Vagina (tissue), 2 donors: ENCODE data around the gene UNC93A. TPM values are rescaled to one million over a fixed set of nuclear protein-coding genes. Genes with fewer than 3 reads are reported as not detected.

Experiments
- DNase-seq, 2 donors: peaks; one replicate each; pipeline ENCODE4 v3.0.0-alpha.2; 2017; ENCODE audit errors: extremely low spot score in 2 of 2
- H3K27ac ChIP-seq: fragments of 200-600 bp; sonication (generic); one replicate; pipeline ENCODE4 v1.5.1; 2019
- H3K27me3 ChIP-seq: fragments of 200-600 bp; sonication (generic); one replicate; pipeline ENCODE4 v1.5.1; 2019
- H3K36me3 ChIP-seq, 2 donors: fragments of 200-600 bp; sonication (generic); one replicate each; pipeline ENCODE4 v1.5.1; 2017 to 2019
- H3K4me1 ChIP-seq: fragments of 200-600 bp; sonication (generic); one replicate; pipeline ENCODE4 v1.5.1; 2019
- H3K4me3 ChIP-seq, 2 donors: fragments of 200-600 bp; sonication (generic); 1 replicate in 1 of 2; 2 replicates in 1 of 2; pipeline ENCODE4 v1.5.1; 2016 to 2019
- H3K9me3 ChIP-seq: fragments of 200-600 bp; sonication (generic); one replicate; pipeline ENCODE4 v1.5.1; 2019
- CTCF ChIP-seq, 3 experiments: fragments of 450-650 bp in 2 of 3; fragments of 200-600 bp in 1 of 3; sonication (generic) in 1 of 3; IDR thresholded peaks; one replicate each; pipeline ENCODE4 v1.5.1; 2017 to 2019; ENCODE audit warnings: antibody characterized with exemption in 3 of 3, mild to moderate bottlenecking in 2 of 3, moderate library complexity in 2 of 3
- POLR2A ChIP-seq, 2 donors: fragments of 450-650 bp; IDR thresholded peaks; one replicate each; pipeline ENCODE4 v1.6.1; 2017; ENCODE audit warnings: antibody characterized with exemption in 2 of 2, mild to moderate bottlenecking in 2 of 2, moderate library complexity in 2 of 2
- POLR2AphosphoS5 ChIP-seq, 2 donors: sonication (generic); formaldehyde crosslinking; IDR thresholded peaks; one replicate each; pipeline ENCODE4 v1.9.0; 2017; ENCODE audit warnings: antibody characterized with exemption in 2 of 2, mild to moderate bottlenecking in 2 of 2, low read depth in 1 of 2; ENCODE audit not compliant: insufficient read depth in 1 of 2
- intact Hi-C: fragments of 100-400 bp; cut with DNase I; formaldehyde crosslinking; loops from one replicate; pipeline ENCODE4 v1.15.1; 2023
- total RNA-seq: library from RNA; depleted of rRNA; stranded (reverse); fragments of >200 nt; gene quantifications from one replicate; pipeline ENCODE4 v1.2.3, GENCODE V29; 2016

UNC93A gene
- total RNA-seq, 1 donor from 2014 or later = 2.0 TPM

DNA sequence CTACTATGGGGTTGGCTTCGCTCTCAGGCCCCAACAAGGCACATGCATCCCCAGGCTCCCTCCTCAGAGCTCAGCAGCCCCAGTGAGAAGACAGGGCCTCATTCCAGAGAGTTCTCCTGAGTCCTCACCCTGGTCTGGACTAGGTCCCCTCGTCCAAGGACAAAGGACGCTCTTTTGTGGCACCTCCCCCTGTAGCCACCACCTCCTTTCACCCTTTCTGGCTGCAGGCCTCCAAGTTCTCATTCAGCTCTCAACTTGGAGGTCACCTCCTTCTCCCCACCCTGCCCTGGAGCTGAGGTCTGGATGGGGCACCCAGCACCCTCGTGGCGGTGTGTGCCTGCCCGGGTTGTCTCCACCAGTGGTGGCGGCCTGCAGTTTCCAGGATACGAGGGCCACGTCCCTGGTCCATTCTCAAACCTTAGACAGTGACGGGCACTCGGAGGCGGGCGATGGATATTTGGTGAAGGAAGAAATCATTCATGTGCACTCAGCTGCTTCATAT is 2.5 kb downstream of the UNC93A start:
- no peak overlapping the region for H3K27ac ChIP-seq
- DNase-seq = no peak
- TF ChIP-seq CTCF (IDR thresholded peaks at IDR 0.05) = no peak
- no peak for TF ChIP-seq POLR2A (IDR thresholded peaks at IDR 0.05)
- TF ChIP-seq POLR2AphosphoS5 (IDR thresholded peaks at IDR 0.05; ENCODE audit: insufficient read depth in 1 of 2, low read depth in 1 of 2) = no peak
- H3K9me3 ChIP-seq = no peaks in the 10 kb centered on the region
- no peaks in the 10 kb centered on the region for H3K4me1 ChIP-seq
- intact Hi-C loops = no loop called here
- H3K4me3 ChIP-seq = no peak overlapping the region
- H3K36me3 ChIP-seq = no peaks in the 10 kb centered on the region
- H3K27me3 ChIP-seq = no peaks in the 10 kb centered on the region

- H3K4me3 ChIP-seq = no peak overlapping the region
- H3K36me3 ChIP-seq = no peaks in the 10 kb centered on the region
- TF ChIP-seq POLR2AphosphoS5 (IDR thresholded peaks at IDR 0.05; ENCODE audit: insufficient read depth in 1 of 2, low read depth in 1 of 2) (no peak), POLR2A (IDR thresholded peaks at IDR 0.05) (no peak), CTCF (IDR thresholded peaks at IDR 0.05) (no peak)
- no peaks in the 10 kb centered on the region for H3K9me3 ChIP-seq
- no peaks in the 10 kb centered on the region for H3K27me3 ChIP-seq
- DNase-seq = no peak
- H3K4me1 ChIP-seq = no peaks in the 10 kb centered on the region
- intact Hi-C loops = no loop called here
- no peak overlapping the region for H3K27ac ChIP-seq
Measured at GRCh38 chr6:167294241-167294640, 3.1 kb downstream of the UNC93A start.

DNA sequence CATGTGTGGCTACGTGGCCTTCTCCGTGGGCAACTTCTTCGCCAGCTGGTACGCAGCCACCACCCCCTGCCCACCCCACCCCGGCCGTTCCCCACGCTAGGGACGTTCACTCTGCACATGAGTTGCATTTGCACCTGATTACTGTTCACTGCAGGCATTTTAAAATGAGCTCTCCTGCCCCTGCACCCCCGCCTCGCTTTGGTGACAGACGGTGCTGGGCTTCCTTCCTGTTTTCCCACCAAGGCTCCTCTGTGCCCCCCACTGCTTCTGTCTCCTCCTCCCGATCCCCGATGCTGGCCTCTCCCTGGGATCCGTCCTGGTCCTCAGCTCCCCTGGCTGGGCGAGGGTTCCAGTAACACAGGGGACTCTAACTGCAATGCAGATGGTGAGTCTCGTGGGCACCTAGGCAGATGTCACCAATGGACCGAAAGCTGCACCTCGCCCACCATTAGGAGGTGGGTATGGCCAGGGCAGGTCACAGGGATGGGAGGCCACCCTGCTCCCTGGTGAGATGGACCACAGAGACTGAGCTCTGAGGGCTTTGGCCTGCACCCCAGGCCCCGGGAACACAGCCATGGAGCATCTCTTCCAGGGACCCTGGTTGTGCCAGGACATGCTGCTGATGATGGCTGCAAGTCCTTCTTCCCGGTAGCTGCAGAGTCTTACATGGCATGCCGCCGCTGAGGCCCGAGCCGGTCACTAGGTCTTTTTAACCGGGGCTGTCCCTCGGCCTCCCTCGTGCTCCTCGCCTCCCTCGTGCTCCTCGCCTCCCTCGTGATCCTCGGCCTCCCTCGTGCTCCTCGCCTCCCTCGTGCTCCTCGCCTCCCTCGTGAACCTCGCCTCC is 3.8 kb downstream of the UNC93A start:
- H3K36me3 ChIP-seq = no peaks in the 10 kb centered on the region
- intact Hi-C loops = no loop called here
- TF ChIP-seq POLR2A (IDR thresholded peaks at IDR 0.05) (no peak), POLR2AphosphoS5 (IDR thresholded peaks at IDR 0.05; ENCODE audit: insufficient read depth in 1 of 2, low read depth in 1 of 2) (no peak), CTCF (IDR thresholded peaks at IDR 0.05) (no peak)
- H3K4me3 ChIP-seq = no peak overlapping the region
- H3K27ac ChIP-seq = no peak overlapping the region
- no peaks in the 10 kb centered on the region for H3K9me3 ChIP-seq
- DNase-seq = no peak
- no peaks in the 10 kb centered on the region for H3K27me3 ChIP-seq
- H3K4me1 ChIP-seq = no peaks in the 10 kb centered on the region

DNA sequence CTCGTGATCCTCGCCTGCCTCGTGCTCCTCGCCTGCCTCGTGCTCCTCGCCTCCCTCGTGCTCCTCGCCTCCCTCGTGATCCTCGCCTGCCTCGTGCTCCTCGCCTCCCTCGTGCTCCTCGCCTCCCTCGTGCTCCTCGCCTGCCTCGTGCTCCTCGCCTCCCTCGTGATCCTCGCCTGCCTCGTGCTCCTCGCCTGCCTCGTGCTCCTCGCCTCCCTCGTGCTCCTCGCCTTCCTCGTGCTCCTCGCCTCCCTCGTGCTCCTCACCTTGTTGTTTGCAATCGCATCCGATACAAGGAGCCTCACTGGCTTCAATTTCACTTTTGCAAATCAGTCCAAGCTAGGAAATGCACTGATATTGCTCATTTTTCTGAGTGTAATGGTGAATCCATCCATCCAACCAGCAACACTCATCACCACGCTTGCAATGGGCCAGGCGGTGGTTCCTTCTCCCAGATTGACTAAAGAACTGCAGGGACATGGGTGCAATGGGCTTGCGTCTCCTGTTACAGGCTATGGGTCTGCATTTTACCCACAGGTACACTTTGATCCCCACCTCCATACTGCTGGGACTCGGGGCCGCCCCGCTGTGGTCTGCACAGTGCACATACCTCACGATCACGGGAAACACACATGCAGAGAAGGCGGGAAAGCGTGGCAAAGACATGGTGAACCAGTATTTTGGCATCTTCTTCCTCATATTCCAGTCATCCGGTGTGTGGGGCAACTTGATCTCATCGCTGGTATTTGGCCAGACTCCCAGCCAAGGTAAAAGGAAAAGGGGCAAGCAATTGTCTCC is 4.6 kb downstream of the UNC93A start:
- intact Hi-C loops = no loop called here
- no peak for TF ChIP-seq POLR2AphosphoS5 (IDR thresholded peaks at IDR 0.05; ENCODE audit: insufficient read depth in 1 of 2, low read depth in 1 of 2)
- TF ChIP-seq CTCF (IDR thresholded peaks at IDR 0.05) = no peak
- no peak for TF ChIP-seq POLR2A (IDR thresholded peaks at IDR 0.05)
- no peaks in the 10 kb centered on the region for H3K9me3 ChIP-seq
- H3K36me3 ChIP-seq = no peaks in the 10 kb centered on the region
- H3K27ac ChIP-seq = no peak overlapping the region
- H3K4me3 ChIP-seq = no peak overlapping the region
- no peak for DNase-seq
- no peaks in the 10 kb centered on the region for H3K4me1 ChIP-seq
- H3K27me3 ChIP-seq = no peaks in the 10 kb centered on the region
